SKM-1 (cell line): ENCODE measurements around the gene SMCHD1.
"Not testable (repeated sequence)": the region's sequence is repeated elsewhere in the genome, so short reads cannot be mapped to it uniquely, and the experiment has no call there.

Experiments
- DNase-seq: peaks from one replicate; lab custom pipeline; 2025; ENCODE audit not compliant: unreplicated experiment; lab: John Stamatoyannopoulos, UW

Gene SMCHD1

DNA sequence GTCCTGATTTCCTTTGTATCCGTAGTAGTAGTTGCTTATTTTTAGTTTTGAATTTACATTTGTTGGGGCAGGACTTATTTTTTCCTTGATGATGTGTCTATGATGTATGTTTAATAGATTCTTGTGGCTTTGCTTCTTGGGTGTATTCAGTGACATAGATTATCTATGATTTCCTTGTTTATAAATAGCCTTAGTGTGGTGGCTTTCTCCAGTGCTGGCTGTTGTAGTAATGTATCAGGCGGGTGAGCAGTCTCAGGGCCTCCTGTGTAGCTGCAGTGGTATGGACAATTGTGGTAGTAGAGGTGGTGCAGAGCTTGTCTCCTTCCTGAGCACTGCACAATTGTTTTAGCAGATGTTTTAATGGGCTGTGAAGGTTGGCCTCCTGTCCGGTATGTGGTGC, 60.5 kb downstream of the SMCHD1 start:
- no peak for DNase-seq

DNA sequence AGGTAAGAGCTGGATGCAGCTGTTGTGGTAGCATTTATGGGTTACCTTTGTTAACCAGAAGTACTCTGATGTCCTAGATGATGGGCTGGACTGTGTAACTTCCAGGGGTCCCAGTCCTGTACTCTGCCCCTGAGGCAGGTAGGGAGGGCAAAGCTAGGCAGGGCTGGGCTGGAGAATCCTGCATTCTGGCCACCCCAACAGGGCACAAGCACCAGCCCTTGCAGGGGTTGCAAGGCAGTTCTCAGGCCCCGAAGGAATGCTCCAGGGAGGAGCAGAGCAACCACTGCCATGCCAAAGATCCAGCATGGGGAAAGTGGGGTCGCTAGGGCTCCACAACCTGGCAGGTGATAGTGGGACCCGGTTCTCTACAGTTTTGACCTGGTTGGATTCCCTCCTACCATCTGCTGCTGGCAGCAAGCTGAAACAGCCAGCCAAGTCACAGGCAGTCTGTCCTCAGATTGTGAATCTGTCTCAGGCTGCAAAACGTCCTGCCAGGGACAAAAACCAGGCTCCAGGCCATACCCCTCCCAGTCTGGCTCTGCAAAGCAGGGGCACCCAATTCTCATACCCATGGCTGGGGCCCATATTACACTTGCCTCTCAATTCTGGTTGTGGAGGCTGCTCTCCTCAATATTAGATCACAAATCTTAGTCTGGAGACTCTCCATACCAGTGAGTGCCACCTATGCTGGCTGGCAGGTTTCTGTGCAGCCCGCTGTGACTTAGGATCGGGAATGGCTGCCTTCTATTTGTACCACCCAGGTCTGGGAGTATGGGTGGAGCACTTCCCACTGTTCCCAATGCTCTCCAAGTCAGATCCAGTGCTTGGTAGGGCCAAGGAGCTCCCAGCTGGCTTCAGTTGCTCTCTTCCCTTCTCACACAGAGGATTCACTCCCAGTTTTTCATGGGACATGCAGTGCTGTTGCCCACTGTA, 61.1 kb downstream of the SMCHD1 start:
- no peak for DNase-seq

DNA sequence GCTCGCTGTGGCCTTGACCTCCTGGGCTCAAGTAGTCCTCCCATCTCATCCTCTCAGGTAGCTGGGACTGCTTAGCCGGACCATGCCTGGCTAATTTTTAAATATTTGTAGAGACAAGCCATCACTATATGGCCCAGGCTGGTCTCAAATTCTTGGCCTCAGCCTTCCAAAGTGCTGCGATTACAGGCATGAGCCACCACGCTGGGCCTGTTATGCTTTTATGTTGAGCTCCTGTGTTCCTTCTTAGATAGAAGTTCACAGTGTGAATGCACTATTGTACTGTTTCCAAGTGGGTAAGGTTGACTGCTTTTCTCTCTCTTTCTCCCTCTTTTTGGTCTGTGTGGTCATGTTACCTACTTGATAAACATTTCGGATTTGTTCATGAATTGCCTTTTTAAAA, 61.9 kb downstream of the SMCHD1 start:
- no peak for DNase-seq

DNA sequence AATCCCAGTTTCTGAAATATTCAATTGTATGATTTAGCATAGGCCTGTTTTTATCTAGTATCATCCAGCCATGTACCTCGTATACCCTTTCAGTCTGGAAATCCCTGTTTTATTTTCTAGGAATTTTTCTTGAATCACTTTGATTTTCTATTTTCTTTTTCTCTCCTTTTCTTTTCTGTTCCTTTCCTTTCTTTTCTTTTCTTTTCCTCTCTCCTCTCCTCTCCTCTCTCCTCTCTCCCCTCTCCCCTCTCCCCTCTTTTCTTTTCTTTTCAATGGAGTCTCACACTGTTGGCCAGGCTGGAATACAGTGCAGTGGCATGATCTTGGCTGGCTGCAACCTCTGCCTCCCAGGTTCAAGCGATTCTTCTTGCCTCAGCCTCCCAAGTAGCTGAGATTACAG, 63.5 kb downstream of the SMCHD1 start:
- DNase-seq: no peak

DNA sequence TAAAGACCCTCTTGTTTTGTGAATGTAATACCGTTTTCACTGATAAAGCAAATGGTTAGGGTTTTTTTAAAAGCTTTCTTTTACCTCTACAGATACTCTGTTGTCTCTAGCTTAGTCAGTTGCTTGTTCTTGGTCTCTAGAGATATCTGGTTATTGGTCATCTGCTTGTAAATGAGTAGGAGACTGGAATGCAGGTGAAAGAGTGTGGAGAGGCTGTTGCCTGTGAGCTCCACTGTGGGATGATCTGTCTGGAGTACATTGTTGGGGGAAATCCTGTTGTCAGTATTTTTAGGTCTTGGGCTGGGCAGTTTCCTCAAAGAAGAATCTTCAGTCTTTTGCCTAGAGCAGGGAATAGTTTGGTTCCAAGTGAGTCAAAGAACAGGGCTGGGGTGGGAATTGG, 67.7 kb downstream of the SMCHD1 start:
- DNase-seq: no peak

DNA sequence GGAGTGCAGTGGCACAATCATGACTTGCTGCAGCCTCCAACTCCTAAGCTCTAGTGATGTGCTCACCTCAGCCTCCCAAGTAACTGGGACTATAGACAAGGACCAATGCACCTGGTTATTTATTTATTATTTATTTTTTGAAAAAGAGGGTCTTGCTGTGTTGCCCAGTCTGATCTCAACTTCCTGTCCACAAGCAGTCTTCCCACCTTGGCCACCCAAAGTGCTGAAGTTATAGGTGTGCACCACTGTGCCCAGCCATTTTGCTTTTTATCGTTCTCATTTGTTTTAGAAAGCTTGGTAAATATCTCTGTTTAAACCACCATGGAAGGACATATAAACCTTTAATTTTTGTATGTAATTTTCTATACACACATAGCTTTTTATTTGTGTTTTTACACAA, 74.2 kb downstream of the SMCHD1 start:
- no peak for DNase-seq

DNA sequence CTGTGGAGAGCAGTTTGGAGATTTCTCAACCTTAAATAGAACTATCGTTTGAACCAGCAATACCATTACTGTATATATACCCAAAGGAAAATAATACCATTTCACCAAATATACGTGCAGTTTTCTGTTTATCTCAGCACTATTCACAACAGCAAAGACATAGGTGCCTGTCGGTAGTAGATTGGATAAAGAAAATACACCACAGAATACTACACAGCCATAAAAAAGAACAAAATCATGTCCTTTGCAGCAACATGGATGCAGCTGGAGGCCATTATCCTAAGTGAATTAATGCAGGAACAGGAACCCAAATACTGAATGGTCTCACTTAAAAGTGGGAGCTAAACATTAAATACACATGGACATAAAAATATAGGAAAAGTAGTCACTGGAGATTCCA, 81.3 kb downstream of the SMCHD1 start:
- DNase-seq: no peak

DNA sequence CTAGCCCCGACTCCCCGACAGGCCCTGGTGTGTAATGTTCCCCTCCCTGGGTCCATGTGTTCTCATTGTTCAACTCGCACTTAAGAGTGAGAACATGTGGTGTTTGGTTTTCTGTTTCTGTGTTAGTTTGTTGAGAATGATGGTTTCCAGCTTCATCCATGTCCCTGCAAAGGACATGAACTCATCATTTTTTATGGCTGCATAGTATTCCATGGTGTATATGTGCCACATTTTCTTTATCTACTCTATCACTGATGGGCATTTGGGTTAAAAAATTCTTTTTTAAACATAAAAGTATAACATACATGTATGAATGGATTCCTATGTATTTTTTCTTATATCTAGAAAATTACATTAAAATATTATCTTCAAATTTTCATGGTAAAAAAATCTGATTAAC, 84.6 kb downstream of the SMCHD1 start:
- DNase-seq: not testable (repeated sequence)

DNA sequence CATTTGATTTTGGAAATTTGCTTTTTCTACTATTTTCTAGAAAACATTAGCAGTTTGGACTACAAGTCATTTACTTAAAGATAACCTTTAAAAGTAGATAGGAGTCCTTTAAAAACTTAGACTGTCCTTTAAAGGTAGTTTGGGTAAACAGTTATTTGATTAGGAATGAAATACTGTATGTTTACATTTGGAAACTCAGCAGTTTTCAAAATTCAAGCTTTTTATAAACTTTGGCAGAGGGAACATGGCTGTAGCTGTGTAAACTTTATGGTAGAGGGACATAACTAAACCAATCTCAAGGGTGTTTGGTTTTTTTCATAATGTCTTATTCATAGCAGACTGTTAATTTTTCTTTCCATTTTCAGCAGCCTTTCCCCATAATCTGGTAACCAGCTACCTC, 90.7 kb downstream of the SMCHD1 start:
- no peak for DNase-seq

DNA sequence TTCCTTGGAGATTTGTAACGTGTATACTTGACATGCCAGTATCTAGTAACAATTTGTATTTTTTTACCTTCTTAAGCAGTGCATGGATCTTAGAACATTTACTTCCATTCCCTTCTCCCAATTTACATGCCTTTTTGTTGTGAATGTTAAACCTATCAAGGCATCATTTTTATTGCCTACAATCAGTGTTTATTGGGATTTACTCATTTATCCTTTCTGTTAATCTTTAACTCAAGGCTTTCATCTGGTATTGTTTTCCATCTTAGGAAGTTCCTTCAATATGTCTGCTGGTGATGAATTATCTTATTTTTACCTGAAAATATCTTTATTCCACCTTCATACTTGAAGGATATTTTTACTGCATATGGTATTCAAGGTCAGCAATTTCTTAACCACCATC, 102.8 kb downstream of the SMCHD1 start:
- no peak for DNase-seq

DNA sequence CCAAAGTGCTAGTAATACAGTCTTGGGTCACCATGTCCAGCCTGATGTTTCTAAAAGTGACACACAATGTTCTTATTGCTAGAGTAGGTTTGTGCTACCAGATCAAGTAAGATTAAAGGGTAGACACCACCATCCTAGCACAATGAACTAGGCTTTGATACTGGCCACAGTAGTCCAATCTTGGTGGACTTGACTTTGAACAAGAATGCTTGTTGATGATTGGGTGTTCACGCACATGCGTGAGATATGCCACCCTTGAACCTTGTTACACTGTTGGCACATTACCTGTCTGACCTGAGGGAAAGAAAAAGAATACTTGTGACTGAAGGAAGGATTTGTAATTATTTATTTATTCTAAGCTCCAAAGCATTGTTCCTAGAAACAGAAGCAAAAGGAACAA, 119.1 kb downstream of the SMCHD1 start:
- no peak for DNase-seq

DNA sequence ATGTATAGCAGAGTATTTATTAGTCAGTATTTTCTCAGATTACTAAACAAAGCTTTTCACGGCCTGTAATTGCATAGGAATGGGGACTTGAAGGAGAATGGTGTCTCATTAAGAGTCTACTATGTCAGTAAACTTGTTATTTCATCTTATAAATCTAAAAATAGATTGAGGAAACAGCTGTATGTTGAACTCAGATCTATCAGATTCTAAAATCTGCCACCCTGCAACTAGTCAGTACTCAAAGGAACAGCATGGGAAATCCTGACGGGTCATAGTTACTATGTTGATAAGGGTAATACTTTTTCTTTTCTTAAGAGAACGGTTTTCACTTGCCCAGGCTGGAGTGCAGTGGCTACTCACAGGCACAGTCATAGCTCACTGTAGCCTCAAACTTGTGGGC, 121.1 kb downstream of the SMCHD1 start:
- DNase-seq: no peak

DNA sequence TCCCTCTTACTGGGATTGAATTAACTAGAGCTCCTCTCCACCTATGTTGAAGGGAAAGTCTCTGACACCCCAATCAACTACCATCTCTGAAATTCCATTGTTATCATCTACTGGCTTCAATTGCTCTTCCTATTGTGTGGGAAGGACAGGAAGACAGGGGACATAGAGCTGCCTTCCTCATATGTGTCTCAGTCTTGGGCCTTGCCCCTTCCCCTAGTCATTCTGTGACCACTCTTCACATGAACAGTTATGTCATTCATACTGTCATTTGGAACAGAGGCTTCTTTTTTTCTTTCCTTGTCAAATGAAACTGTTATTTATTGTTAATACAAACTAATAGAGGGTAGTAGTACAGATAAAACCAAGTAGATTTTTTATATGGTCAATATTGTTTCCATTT, 121.7 kb downstream of the SMCHD1 start:
- no peak for DNase-seq

DNA sequence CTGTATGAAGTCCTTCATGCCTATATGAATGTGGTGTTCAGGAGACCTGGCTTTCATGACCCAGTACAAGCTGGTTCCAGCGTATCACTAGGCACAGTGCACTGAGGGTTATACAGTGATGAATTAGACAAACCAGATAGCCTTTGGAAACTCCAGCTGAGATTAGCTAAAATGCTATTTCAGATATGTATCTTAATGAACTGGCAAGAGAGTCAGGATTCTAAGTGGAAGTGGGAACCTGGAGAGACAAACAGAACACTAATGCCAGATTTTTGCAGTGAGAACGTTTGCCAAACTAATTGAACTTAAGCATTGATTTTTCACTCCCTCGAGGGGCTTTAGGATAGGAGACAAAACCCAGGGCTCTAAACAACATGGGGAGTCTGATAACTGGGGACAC, 125.2 kb downstream of the SMCHD1 start:
- no peak for DNase-seq

DNA sequence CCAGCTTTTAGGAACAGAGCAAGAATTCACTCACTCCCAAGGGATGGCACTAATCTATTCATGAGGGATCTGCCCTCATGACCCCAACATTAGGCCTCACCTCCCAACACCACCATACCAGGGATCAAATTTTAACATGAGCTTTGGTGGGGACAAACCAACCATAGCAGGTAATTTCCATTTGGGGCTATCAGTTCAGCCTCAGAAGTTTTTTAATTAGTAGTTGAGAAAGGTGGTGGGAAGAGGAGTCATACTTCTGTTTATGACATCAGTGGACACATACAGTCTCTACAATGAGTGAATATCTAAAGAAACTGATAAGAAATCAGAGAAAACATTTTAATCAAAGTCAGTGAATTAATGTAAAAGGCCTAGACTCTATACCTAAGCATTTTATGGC, 131.7 kb downstream of the SMCHD1 start:
- no peak for DNase-seq

DNA sequence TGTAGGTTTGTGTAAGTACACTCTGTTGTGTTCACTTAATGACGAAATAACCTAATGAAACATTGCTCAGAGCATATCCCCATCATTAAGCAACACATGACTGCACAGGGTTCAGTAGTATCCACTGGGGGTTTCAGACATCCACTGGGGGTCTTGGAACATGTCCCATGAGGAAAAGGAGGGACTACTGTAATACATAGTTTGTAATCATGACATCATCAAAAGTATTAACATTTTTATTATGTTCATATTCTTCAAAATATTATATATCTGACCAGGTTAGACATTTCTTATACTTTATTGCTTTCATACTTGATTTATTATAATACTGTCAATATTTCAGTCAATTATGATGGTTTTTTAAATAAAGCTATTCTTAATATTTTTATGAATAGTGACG, 136.9 kb downstream of the SMCHD1 start:
- no peak for DNase-seq

DNA sequence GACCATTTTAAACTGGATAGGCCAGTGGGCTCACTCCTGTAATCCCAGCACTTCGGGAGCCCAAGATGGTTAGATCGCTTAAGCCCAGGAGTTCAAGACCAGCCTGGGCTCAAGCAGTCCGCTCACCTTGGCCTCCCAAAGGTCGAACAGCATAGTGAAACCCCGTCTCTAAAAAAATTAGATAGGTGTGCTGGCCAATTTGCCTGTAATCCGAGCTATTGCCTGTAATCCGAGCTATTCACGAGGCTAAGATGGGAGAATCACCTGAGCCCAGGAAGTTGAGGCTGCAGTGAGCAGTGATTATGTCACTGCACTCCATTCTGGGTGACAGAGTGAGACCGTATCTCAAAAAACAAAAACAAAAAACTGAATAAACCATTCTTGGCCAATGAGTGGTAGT, 138.6 kb downstream of the SMCHD1 start:
- no peak for DNase-seq

DNA sequence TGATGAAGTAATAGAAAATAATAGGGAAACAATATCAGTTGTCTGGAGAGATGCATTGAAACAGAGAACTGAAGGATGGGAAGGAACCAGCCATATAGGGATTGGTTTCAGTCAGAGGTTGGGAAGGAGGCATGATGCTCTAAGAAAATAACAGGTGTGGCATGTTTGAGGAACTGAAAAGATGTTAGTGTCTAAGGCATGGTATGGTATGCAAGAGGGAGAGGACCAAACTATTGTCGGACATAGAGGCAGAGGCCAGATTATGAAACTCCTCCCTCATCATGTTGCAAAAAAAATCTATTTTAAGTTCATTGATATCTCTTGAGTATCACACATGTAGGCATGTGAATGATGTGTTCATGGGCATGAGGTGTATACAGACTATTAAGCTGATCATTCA, 142.4 kb downstream of the SMCHD1 start:
- DNase-seq: no peak

DNA sequence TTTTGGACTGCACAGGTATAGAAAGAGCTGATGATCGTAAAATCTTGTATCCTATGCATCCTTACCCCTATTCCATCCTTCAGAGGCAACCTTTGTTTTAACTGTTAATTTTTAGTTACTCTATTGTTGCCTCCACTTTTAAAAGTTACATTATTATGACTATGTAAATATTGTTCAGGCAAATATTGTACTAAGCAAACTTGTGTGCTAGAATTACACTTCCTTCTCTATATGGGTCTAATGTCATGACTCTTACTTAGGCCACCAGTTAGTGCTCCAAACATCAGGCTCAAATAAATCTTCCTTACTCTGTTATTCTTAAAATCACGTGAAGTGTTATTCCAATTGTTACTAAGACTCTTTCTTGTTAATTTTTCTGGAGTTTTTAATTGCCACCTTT, 143.8 kb downstream of the SMCHD1 start:
- DNase-seq: no peak

DNA sequence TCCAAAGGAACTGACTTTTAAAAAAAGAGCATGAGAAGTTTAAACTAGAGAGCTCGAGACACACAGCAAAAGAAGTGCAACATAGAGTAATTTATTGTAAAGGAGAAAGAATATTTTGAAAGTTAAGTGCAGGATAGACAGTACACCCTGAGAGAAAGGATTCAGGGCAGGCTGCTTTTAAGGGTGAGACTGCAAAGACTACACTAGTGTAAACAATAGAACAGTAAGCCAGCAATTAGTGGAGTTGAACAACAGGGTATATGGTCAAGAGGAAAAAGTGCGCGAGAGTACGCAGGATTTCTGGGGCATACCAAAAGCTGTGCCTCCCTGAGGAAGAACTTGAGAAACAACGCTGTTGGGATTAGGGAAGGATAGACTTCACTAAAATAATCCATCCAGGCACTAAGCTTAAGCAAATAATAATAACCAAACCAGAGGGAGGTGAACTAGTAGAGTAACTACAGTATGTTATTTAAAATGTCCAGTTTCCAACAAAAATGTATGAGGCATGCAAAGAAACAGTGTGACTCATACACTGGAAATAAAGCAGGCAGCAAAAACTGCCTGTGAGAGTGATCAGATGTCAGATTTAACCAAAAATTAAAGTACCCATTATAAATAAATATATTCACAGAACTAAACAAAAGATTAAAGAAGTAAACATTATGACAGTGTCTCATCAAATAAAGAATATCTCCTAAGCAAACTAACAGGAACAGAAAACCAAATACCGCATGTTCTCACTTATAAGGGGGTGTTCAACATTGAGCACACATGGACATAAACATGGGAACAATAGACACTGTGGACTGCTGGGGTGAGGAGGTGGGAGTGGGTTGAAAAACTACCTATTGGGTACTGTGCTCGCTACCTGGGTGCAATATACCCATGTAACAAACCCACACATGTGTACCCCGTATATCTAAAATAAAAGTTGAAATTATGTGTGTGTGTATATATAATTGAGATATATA, 150.7 kb downstream of the SMCHD1 start:
- no peak for DNase-seq

DNA sequence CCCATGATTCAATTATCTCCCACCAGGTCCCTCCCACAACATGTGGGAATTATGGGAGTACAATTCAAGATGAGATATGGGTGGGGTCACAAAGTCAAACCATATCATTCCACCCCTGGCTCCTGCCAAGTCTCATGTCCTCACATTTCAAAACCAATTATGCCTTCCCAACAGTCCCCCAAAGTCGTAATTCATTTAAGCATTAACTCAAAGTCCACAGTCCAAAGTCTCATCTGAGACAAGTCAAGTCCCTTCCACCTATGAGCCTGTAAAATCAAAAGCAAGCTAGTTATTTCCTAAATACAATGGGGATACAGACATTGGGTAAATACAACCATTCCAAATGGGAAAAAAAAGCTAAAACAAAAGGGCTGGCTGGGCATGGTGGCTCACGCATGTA, 153.1 kb downstream of the SMCHD1 start:
- not testable (repeated sequence) for DNase-seq

DNA sequence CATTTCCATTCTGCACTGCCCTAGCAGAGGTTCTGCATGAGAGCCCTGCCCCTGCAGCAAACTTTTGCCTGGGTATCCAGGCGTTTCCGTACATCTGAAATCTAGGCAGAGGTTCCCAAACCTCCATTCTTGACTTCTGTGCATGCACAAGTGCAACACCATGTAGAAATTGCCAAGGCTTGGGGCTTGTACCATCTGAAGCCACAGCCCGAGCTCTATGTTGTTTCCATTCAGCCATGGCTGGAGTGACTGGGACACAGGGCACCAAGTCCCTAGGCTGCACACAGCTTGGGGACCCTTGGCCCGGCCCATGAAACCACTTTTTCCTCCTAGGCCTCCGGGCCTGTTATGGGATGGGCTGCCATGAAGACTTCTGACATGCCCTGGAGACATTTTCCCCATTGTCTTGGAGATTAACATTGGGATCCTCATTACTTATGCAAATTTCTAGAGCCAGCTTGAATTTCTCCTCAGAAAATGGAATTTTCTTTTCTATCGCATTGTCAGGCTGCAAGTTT, 154.2 kb downstream of the SMCHD1 start:
- not testable (repeated sequence) for DNase-seq
